ENCODE results near the gene SLC4A5. TPM values are rescaled to one million over a fixed set of nuclear protein-coding genes. Genes with fewer than 3 reads are reported as not detected.
A peak's percentile ranks its signal among the peaks of the same experiment; 100 is the strongest.

SLC4A5 gene
- total and polyA plus RNA-seq, 2 experiments from 2014 or later: 1.5 to 9.0 TPM

DNA sequence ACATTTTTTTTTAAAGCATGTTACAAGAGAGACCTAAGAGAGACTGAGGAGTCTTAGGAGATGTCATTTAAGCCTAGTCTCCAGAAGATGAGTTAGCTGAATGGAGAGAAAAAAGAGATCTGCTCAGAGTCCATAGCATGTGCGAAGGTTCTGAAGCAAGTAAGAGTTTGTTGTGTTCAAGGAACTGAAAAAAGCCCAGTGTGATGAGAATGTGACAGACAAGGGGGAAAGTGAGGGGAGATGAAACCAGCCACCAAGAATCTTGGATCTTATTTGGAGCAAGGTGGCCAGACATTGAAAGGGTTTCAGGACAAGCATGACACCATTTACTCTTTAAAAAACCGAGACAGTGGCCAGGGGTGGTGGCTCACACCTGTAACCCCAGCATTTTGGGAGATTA is 159.3 kb downstream of the SLC4A5 start:
- Histone ChIP-seq H3K4me3 (no peak overlapping the region), H3K27ac (no peak overlapping the region), H3K9me3 (ENCODE audit: low read depth) (no peaks in the 10 kb centered on the region), H3K27me3 (no peaks in the 10 kb centered on the region), H3K36me3 (no peaks in the 10 kb centered on the region), H3K4me1 (ENCODE audit: low read depth) (no peaks in the 10 kb centered on the region)
- no peak for DNase-seq (ENCODE audit: low read depth in 1 of 2, low spot score in 1 of 2)
- TF ChIP-seq, protein P1, sequence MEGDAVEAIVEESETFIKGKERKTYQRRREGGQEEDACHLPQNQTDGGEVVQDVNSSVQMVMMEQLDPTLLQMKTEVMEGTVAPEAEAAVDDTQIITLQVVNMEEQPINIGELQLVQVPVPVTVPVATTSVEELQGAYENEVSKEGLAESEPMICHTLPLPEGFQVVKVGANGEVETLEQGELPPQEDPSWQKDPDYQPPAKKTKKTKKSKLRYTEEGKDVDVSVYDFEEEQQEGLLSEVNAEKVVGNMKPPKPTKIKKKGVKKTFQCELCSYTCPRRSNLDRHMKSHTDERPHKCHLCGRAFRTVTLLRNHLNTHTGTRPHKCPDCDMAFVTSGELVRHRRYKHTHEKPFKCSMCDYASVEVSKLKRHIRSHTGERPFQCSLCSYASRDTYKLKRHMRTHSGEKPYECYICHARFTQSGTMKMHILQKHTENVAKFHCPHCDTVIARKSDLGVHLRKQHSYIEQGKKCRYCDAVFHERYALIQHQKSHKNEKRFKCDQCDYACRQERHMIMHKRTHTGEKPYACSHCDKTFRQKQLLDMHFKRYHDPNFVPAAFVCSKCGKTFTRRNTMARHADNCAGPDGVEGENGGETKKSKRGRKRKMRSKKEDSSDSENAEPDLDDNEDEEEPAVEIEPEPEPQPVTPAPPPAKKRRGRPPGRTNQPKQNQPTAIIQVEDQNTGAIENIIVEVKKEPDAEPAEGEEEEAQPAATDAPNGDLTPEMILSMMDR (IDR thresholded peaks at IDR 0.05; ENCODE audit: low read depth, low read length): no peak

DNA sequence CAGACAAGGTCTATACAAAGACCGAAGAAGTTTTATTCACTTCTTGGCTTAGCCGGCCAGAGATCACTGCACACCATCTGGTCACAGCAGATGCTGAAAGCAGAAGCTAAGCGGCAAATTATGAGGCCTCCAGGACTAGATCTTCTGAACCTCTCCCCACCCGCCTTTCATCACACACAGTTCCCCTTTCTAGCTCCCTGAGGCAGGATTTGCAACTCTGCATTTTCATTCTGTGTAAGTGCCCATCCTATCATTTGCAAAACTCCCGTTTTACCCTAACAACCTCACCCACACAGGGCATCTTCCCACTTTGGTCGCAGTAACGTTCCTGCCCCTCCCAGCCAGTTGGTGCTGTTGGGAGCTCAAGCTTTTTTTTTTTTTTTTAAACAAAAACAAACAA is 161.5 kb downstream of the SLC4A5 start:
- Histone ChIP-seq H3K36me3 (no peaks in the 10 kb centered on the region), H3K4me3 (no peak overlapping the region), H3K27me3 (no peaks in the 10 kb centered on the region), H3K4me1 (ENCODE audit: low read depth) (peaks cover 8% of the 10 kb centered on the region), H3K27ac (no peak overlapping the region), H3K9me3 (ENCODE audit: low read depth) (no peaks in the 10 kb centered on the region)
- DNase-seq (ENCODE audit: low read depth in 1 of 2, low spot score in 1 of 2): no peak
- TF ChIP-seq, protein P1 (IDR thresholded peaks at IDR 0.05; ENCODE audit: low read depth, low read length): no peak

DNA sequence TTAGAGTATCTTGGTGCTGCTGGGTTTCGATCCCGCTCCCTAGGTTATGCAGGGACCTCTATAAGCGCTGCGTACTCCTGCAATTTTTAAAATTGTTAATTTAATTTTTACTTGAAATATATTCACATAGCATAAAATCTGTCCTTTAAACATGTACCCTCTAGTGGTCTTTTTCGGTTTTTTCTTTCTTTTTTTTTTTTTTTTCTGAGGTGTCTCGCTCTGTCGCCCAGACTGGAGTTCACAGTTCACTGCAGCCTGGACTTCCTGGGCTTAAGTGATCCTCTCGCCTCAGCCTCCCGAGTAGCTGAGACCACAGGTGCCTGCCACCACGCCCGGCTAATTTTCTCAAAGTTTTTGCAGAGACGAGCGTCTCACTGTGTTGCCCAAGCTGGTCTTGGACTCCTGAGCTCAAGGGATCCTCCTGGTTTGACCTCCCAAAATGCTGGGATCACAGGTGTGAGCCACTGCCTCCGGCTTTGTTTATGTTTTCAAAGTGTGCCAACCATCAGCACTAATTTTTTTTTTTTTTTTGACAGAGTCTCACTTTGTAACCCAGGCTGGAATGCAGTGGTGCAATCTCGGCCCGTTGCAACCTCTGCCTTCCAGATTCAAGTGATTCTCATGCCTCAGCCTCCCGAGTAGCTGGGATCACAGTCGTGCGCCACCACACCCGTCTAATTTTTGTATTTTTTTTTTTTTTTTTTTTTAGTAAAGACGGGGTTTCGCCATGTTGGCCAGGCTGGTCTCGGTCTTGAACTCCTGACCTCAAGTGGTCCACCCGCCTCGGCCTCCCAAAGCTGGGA is 164.0 kb downstream of the SLC4A5 start:
- H3K36me3 ChIP-seq: no peaks in the 10 kb centered on the region
- H3K4me1 ChIP-seq (ENCODE audit: low read depth): peaks cover 8% of the 10 kb centered on the region
- no peaks in the 10 kb centered on the region for H3K27me3 ChIP-seq
- peak overlapping the region; percentile 92 for H3K4me3 ChIP-seq
- no peaks in the 10 kb centered on the region for H3K9me3 ChIP-seq (ENCODE audit: low read depth)
- H3K27ac ChIP-seq: no peak overlapping the region
- TF ChIP-seq, protein P1 (IDR thresholded peaks at IDR 0.05; ENCODE audit: low read depth, low read length): peak; percentile 30
- peak in 1 of 2 donors; percentile 13 for DNase-seq (ENCODE audit: low read depth in 1 of 2, low spot score in 1 of 2)

DNA sequence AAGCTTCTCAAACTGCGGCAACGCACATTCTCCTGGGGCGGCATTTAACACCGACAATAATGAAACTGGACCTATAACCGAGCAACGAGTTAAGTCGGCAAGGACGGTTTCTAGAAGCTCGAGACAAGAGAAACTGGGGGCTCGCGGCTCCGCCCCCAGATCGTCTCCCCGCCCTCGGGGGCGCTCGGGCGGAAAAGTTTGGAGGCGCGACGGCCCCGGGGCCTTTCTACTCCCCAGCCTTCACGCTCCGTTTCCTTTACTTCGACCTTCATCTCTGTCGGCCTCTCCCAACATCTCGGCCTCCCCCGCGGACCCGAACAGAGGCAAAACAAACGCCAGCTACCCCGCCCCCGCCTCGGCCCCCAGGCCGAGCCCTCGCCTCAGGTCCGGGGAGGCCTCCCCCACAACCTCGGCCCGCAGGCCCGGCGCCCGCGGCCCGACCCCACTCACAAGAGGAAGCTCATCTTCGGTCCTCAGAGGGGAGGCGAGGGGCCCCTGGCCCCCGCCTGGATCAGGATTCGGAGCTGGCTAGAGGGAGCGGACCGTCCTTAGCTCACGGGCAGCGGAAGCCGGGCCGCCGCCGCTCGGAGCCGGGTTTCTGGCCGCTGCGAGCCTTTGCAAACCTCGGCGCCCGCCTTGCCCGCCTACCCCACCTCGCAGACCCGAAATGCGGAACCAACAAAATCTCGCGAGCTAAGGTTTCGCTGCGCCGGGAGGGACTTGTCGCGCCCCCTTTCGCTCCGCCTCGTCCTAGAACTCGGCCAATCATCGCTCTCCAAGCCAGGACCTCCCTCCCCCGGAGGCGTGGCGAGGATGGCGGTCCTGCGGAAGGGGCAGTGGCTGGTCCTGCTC is 164.8 kb downstream of the SLC4A5 start, which contains the start of gene MOB1A:
Gene MOB1A (minus strand): TSS at position 669 of the 852 bp plus-strand sequence. CDS start 205 bp downstream, at position 464.
- peak within 1 kb of the TSS; percentile 97 for H3K27ac ChIP-seq
- peak within 1 kb of the TSS; percentile 92 for H3K4me3 ChIP-seq
- TF ChIP-seq, protein P1 (IDR thresholded peaks at IDR 0.05; ENCODE audit: low read depth, low read length): no peak
- H3K36me3 ChIP-seq: no peaks in the 10 kb centered on the region
- H3K27me3 ChIP-seq: no peaks in the 10 kb centered on the region
- H3K4me1 ChIP-seq (ENCODE audit: low read depth): peaks cover 8% of the 10 kb centered on the region
- DNase-seq (ENCODE audit: low read depth in 1 of 2, low spot score in 1 of 2): peak; percentile 99
- no peaks in the 10 kb centered on the region for H3K9me3 ChIP-seq (ENCODE audit: low read depth)

DNA sequence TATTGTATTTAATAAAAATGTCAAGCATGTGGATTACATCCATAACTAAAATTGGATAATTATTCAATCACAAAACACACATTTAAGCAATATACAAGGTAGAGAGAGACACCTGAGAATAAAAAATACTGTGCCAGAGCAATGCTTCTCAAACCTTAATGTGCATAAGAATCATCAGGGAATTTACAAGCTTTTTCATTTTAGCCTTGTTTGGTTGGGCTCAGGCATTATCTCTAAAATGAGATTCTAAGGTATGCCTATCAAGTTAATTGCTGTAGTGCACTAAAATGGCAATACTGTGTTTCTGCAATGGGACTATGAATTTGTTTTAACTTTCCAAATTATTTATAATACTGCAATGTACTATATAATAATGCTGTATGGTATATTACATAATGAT is 165.5 kb downstream of the SLC4A5 start:
- H3K27ac ChIP-seq: peak overlapping the region; percentile 97
- no peaks in the 10 kb centered on the region for H3K36me3 ChIP-seq
- DNase-seq (ENCODE audit: low read depth in 1 of 2, low spot score in 1 of 2): no peak
- TF ChIP-seq, protein P1 (IDR thresholded peaks at IDR 0.05; ENCODE audit: low read depth, low read length): no peak
- no peaks in the 10 kb centered on the region for H3K27me3 ChIP-seq
- peak overlapping the region; percentile 92 for H3K4me3 ChIP-seq
- no peaks in the 10 kb centered on the region for H3K9me3 ChIP-seq (ENCODE audit: low read depth)
- H3K4me1 ChIP-seq (ENCODE audit: low read depth): peaks cover 8% of the 10 kb centered on the region
